WTC11 (cell line): Measurements from ENCODE around the gene TRPC1.

Experiments
- CREB1 ChIP-seq: sonication (generic); formaldehyde crosslinking; IDR thresholded peaks from 2 replicates; pipeline ENCODE4 v1.8.0; 2023; ENCODE audit warnings: mild to moderate bottlenecking, missing genetic modification reagents
- CTCF ChIP-seq: fragments of 200-600 bp; IDR thresholded peaks from 2 replicates; pipeline ENCODE4 v1.8.0; 2022; ENCODE audit warnings: antibody characterized with exemption
- ERG ChIP-seq: fragments of 250-450 bp; sonication (Bioruptor Pico); IDR thresholded peaks from 2 replicates; pipeline ENCODE4 v1.8.0; 2021; ENCODE audit warnings: mild to moderate bottlenecking
- JUN ChIP-seq: sonication (generic); formaldehyde crosslinking; IDR thresholded peaks from 2 replicates; pipeline ENCODE4 v1.8.0; 2023; ENCODE audit warnings: mild to moderate bottlenecking, missing genetic modification reagents
- NFYB ChIP-seq: sonication (generic); formaldehyde crosslinking; conservative IDR thresholded peaks from 2 replicates; pipeline ENCODE4 v1.8.0; 2022; ENCODE audit warnings: low read depth, missing genetic modification reagents
- STAT6 ChIP-seq: sonication (generic); formaldehyde crosslinking; conservative IDR thresholded peaks from 2 replicates; pipeline ENCODE4 v1.8.1; 2023; ENCODE audit warnings: mild to moderate bottlenecking, low read depth, missing genetic modification reagents, moderate library complexity
- ZNF138 ChIP-seq: sonication (generic); formaldehyde crosslinking; conservative IDR thresholded peaks from 2 replicates; pipeline ENCODE4 v1.8.1; 2022; ENCODE audit warnings: mild to moderate bottlenecking, moderate library complexity, missing genetic modification reagents

- no peak for TF ChIP-seq CTCF
- TF ChIP-seq CREB1 (CRISPR knock-in tag): no peak
- TF ChIP-seq NFYB (CRISPR knock-in tag): no peak
- TF ChIP-seq JUN: no peak
- no peak for TF ChIP-seq ZNF138
- no peak for TF ChIP-seq ERG (CRISPR knock-in tag)
- TF ChIP-seq STAT6 (CRISPR knock-in tag): no peak
Observed at GRCh38 chr3:142839831-142840230, 116.0 kb downstream of the TRPC1 start.
